Cardiac muscle cell (in vitro differentiated cells and primary cell): ENCODE results near the gene MMP25. TPM values are rescaled to one million over a fixed set of nuclear protein-coding genes. Genes with fewer than 3 reads are reported as not detected.

Experiments used
- DNase-seq, 2 donors: peaks; one replicate each; pipeline versions ENCODE4 v3.0.0 to v3.0.0-alpha.2; 2010 to 2017; ENCODE audit warnings: low read depth in 1 of 2, low spot score in 1 of 2
- H3K27ac ChIP-seq: fragments of 200-600 bp; sonication (generic); 2 replicates; pipeline ENCODE4 v1.5.1; 2016
- H3K27me3 ChIP-seq: fragments of 200-600 bp; sonication (generic); 2 replicates; pipeline ENCODE4 v1.6.0; 2016; ENCODE audit warnings: control low read depth
- H3K36me3 ChIP-seq: fragments of 200-600 bp; sonication (generic); 2 replicates; pipeline ENCODE4 v1.5.1; 2016; ENCODE audit warnings: control low read depth
- H3K4me1 ChIP-seq: fragments of 200-600 bp; sonication (generic); 2 replicates; pipeline ENCODE4 v1.8.1; 2017; ENCODE audit warnings: low read depth, mild to moderate bottlenecking, mixed run types
- H3K4me3 ChIP-seq: fragments of 200-600 bp; sonication (generic); 2 replicates; pipeline ENCODE4 v1.5.1; 2016; ENCODE audit warnings: mild to moderate bottlenecking
- H3K9me3 ChIP-seq: fragments of 200-600 bp; sonication (generic); 2 replicates; pipeline ENCODE4 v1.5.1; 2017; ENCODE audit warnings: low read depth, mild to moderate bottlenecking, control low read depth
- polyA plus RNA-seq: library from polyadenylated mRNA; unstranded; fragments of >200 nt; fragmentation: Nextera tagmentation; extraction: Ambion mirVana; gene quantifications from 2 replicates; pipeline ENCODE4 v1.2.1, GENCODE V29; 2016
- total RNA-seq: library from RNA; depleted of rRNA; stranded (reverse); fragments of >200 nt; gene quantifications from 2 replicates; pipeline ENCODE4 v1.2.3, GENCODE V29; 2016
- TF ChIP-seq, protein P1 (sequence below): IDR thresholded peaks from 2 replicates; pipeline ENCODE4 v1.5.1; 2012; ENCODE audit warnings: low read depth, mild to moderate bottlenecking, low read length

The MMP25 gene
- total and polyA plus RNA-seq, 2 experiments from 2014 or later: 0.03 to 5.8 TPM

DNA sequence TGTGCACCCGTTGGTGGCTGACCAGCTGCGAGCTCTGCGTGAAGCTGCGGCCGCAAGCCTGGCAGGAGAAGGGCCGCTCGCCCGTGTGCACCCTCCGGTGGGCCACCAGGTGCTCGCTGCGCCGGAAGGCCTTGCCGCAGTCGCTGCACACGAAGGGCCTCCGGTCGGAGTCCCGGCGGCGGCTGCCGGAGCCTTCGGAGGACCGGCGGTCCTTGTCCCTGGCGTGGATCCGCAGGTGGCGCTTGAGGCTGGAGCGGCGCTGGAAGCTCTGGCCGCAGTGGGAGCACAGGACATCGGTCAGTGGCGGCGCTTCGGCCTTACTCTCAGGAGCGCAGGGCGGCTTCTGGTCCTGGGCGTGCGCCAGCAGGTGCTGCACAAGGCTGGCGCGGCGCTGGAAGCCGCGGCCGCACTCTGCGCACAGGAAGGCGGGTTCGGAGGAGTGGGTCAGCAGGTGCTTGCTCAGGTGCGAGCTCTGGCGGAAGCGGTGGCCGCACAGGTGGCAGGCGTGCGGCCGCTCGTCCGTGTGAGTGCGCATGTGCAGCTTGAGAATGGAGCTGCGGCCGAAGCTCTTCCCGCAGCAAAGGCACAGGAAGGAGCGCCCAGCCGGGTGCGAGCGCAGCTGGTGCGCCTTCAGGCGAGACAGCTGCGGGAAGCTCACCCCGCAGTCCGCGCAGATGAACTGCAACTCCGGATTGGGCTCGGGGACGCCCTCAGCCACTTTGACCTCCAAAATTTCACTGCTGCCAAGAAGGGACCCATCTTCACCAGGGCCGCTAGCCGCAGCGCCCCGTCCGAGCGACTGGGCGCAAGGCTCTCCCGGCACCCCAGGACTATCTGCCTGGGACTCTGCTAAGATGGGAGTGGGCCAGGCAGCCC, 43.6 kb downstream of the MMP25 start:
- TF ChIP-seq, protein P1, sequence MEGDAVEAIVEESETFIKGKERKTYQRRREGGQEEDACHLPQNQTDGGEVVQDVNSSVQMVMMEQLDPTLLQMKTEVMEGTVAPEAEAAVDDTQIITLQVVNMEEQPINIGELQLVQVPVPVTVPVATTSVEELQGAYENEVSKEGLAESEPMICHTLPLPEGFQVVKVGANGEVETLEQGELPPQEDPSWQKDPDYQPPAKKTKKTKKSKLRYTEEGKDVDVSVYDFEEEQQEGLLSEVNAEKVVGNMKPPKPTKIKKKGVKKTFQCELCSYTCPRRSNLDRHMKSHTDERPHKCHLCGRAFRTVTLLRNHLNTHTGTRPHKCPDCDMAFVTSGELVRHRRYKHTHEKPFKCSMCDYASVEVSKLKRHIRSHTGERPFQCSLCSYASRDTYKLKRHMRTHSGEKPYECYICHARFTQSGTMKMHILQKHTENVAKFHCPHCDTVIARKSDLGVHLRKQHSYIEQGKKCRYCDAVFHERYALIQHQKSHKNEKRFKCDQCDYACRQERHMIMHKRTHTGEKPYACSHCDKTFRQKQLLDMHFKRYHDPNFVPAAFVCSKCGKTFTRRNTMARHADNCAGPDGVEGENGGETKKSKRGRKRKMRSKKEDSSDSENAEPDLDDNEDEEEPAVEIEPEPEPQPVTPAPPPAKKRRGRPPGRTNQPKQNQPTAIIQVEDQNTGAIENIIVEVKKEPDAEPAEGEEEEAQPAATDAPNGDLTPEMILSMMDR: no peak
- H3K36me3 ChIP-seq: no peaks in the 10 kb centered on the region
- no peaks in the 10 kb centered on the region for H3K4me1 ChIP-seq
- H3K4me3 ChIP-seq: no peak overlapping the region
- no peaks in the 10 kb centered on the region for H3K27me3 ChIP-seq
- no peaks in the 10 kb centered on the region for H3K9me3 ChIP-seq
- DNase-seq: no peak
- no peak overlapping the region for H3K27ac ChIP-seq

DNA sequence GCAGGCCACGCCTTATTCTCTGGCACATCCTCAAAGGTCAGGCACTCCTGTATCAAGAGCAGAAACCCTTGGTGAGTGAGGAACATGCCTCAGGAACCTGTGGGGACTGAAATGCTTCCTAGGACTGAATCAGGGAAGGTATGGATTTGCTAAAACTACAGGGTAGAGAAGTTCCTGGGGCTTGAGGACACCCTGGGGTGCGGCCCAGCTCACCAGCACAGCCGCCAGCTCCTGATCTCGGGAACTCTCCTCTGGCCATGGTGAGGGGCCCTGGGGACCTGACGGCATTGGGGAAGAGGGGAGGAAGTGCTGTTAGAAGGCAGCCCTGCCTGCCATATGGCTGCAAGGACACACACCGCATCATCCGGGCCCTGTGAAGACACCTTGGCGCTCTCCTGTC, 45.2 kb downstream of the MMP25 start:
- no peak for DNase-seq
- Histone ChIP-seq H3K27ac (no peak overlapping the region), H3K4me3 (no peak overlapping the region), H3K9me3 (no peaks in the 10 kb centered on the region), H3K36me3 (no peaks in the 10 kb centered on the region), H3K27me3 (no peaks in the 10 kb centered on the region), H3K4me1 (no peaks in the 10 kb centered on the region)
- TF ChIP-seq, protein P1: no peak

DNA sequence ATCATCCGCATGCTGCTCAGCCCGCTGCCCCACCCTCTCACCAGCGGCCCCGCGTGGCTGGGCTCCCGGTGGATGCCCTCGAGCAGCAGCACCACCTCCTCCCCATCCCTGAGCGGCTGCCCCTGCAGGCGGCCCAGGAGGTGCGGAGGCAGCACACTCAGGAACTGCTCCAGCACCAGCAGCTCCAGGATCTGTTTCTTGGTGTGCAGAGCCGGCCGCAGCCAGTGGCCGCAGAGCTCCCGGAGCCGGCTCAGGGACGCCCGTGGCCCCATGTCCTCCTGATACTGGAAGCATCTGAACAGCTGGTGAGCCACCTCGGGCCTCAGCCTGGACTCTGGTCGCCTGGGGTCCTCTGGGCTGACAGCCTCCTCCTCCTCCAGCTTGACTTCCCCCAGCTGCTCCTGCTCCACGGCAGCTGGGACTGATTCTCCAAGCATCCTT, 46.2 kb downstream of the MMP25 start:
- Histone ChIP-seq H3K4me1 (no peaks in the 10 kb centered on the region), H3K27ac (no peak overlapping the region), H3K36me3 (no peaks in the 10 kb centered on the region), H3K27me3 (no peaks in the 10 kb centered on the region), H3K9me3 (no peaks in the 10 kb centered on the region), H3K4me3 (no peak overlapping the region)
- TF ChIP-seq, protein P1: no peak
- no peak for DNase-seq

DNA sequence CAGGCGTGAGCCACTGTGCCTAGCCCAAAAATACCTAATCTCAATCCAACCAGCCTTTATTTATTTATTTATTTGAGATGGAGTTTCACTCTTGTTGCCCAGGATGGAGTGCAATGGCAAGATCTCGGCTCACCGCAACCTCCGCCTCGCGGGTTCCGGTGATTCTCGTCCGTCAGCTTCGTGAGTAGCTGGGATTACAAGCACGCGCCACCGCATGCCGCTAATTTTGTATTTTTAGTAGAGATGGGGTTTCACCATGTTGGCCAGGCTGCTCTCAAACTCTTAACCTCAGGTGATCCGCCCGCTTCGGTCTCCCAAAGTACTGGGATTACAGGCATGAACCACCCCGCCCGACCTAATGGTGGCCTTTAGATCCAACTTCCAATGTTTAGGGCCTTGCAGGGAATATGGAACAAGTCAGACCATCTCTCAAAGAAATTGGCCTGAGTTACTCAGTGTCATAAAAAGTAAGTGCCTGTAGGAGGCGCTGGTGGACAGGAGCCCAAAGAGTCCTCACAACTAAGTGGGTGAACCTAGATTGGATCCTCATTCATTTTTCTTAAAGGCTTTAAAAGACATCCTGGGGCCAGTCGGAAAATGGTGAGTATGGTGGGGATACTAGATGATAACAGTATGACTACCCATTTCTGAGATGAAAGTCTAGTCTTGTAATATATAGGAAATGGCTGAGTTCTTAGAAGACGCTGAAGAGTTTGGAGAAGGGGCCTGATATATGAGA, 48.1 kb downstream of the MMP25 start:
- H3K36me3 ChIP-seq: no peaks in the 10 kb centered on the region
- no peaks in the 10 kb centered on the region for H3K4me1 ChIP-seq
- TF ChIP-seq, protein P1: peak; percentile 63
- peaks cover 14% of the 10 kb centered on the region for H3K27me3 ChIP-seq
- peak; percentile 53 to 63 for DNase-seq
- no peak overlapping the region for H3K4me3 ChIP-seq
- H3K27ac ChIP-seq: no peak overlapping the region
- H3K9me3 ChIP-seq: no peaks in the 10 kb centered on the region

DNA sequence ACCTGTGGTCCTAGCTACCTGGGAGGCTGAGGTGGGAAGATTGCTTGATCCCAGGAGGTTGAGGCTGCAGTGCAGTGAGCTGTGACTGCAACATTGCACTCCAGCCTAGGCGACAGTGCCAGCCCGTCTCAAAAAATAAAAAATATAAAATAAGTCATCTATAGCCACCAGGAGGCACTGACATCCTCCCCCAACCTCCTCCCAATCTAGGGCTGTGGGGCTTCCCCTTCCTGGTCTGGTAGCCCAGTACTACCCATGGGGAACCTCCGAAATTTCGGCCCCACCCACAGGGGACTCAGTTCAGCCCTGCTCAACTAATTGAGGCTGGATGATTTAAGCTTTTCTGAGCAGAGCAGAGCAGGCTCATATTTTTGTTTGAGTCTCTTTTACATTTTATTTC, 49.5 kb downstream of the MMP25 start:
- Histone ChIP-seq H3K4me3 (no peak overlapping the region), H3K36me3 (no peaks in the 10 kb centered on the region), H3K27ac (no peak overlapping the region), H3K4me1 (peaks cover 5% of the 10 kb centered on the region), H3K9me3 (no peaks in the 10 kb centered on the region), H3K27me3 (peaks cover 18% of the 10 kb centered on the region)
- DNase-seq: no peak
- TF ChIP-seq, protein P1: peak; percentile 22
